NCI-H146 treated with DMSO at 0.1 percent for 48 hours (cell line): ENCODE data around the gene CCDC86.

Source experiments
- DNase-seq: peaks from one replicate; lab custom pipeline; 2025; ENCODE audit not compliant: unreplicated experiment; lab: John Stamatoyannopoulos, UW

The CCDC86 gene

DNA sequence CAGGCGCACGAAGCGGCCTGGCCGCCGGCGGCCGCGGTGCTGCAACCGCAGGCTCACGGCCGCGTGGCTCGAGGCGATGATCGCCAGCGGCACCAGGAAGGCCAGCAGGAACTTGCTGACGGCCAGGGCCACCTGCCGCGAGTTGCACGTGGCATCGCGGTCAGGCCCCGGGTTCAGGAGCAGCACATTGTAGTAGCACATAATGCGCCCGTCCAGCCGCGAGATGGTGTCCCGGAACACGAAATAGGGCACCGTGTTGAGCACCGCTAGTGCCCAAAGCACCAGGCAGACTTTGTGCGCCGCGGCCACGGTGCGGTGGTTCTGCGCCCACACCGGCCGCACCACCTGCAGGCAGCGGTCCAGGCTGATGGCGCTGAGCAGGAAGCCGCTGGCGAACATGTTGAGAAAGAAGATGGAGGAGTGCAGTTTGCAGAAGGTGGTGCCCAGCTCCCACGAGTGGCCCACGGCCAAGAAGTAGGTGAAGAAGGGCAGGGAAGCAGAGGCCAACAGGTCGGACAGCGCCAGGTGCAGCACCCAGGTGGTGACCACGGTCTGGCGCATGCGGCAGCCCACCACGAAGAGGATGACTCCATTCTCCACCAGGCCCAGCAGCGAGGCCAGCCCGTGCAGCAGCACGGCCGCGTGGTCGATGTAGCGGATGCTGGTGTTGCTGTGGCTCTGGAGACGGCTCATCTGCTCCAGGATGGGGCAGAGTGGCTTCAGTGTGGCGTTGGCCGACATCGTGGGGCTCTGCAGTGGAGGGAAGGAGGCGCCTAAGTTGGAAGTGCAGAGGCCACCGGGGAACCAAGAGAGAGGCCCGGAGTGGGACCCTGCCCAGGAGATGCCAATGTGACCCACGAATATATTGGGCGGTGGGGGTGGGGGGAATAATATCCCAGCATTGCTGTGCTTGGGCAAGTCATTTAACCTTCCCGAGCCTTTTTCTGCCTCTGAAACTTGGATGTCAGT lies 11.4 kb downstream of the CCDC86 start:
- no peak for DNase-seq

DNA sequence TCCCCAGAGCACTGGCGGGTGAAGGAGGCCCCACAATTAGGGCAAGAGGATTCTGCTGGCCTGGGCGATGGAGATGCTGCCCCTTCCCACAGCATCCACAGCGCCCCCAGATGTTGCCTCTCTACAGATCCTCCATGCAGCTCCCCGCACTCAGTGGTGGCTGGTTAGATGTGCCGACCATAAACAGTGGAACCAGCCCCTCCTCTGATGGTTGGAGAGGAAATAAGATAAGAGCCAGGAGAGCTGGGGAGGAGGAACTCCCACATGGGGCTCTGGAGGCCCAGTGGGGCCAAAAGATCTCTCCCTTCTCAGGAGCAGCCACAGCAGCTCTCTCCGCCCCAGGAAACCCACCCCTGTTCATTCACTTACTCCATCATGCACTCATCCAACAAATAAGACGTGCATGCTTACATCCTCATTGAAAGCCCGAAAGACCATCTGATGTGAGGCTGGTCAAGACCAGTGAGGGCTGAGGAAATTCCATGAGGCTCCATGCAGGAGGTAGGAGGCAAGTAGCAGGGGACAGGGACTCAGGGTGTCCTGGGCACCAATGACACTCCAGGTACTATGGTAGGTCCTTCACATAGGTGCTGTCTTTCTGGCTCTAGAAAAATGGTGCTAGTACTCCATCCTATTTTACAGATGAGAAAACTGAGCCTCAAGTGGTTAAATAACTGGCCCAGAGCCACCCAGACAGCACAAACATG lies 12.4 kb downstream of the CCDC86 start:
- no peak for DNase-seq

GRCh38 chr11:60854847-60855725 lies 13.2 kb downstream of the CCDC86 start:
- no peak for DNase-seq

DNA sequence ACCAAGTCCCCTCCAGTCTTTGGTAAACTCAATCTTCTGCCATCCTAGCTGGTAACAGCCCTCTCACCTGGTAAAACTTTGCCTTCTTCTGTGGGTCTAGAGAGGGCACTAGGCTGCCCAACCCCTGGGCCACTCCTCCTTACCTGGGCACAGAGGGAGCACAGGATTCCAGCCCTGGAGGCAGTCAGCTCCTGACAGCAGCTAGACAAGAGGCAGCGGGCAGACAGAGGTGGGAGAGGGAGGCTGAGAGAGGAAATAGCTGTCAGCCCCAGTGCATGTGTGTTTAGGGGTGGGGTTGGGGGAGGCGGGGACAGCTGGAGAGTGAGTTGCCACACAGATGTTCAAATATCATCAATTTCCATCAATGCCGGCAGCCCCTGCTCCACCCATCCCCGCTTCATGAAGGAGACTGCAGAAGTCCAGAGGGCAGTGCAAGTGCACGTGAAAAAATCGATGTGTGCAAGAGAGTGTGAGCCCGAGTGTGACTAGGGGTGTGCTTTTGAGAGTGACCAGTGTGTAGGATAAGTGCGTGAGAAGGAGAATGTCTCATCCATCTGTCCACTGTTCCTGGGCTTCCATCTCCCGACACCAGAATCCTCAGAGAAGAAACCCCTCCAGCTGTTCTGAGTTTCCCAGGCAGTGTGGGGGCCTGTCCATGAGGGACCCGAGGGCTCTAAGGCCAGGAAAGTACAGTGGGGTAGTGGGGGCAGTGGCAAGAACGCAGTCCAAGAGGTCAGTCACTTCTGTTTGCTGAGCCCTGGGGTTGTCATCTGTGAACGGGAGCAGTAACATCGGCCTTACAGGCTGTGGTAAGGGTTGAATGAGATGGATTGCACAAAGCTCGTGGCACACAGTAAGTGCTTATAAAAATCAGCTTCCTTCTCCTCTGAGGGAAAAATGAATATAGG lies 14.1 kb downstream of the CCDC86 start, which contains the start of gene PTGDR2:
TSS of gene PTGDR2 (minus strand) at position 225 of the 908 bp plus-strand sequence. CDS start 2,228 bp downstream, outside the sequence.
- DNase-seq: no peak

DNA sequence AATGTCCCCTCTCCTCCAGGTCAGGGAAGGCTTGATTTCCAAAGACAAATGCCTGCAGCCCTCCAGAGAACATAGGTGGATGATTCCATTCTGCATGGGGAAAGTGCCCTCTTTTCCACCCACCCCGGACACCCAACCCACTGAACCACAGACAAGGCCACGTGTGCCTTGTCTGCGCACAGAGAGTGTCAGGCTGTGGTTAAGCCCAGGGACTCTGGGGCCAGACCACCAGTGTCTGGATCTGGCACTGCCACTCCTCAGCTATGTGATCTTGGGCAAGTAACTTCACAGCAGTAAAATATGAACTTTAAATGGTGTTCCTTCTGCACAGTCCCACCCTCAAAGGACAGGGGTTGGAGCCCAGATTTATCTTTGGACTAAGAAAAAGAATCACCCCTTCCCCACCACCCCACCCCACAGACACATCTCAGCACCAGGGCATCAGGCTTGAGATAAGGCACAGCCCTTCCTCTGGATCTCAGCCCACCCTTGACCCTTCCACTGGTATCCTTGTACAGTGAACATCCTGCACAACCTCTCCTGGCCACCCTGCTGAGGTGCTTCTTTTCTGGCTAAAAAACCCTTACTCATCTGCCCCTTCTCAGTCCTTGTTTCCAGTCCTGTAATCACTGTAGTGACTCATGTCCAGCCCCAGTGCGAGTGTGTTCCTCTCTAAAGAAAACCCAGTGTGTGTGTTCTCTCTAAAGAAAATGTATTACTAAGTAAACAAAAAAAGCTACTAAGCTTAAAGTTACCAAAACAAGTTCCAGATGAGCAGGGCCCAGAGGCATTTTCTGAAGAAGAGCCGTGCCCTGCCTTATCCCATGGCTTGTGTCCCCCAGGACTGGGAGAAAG lies 15.7 kb downstream of the CCDC86 start:
- no peak for DNase-seq

- DNase-seq: no peak
Observed at GRCh38 chr11:60858236-60858635, 16.3 kb downstream of the CCDC86 start.

- DNase-seq: no peak
Observed at GRCh38 chr11:60858731-60859464, 17.0 kb downstream of the CCDC86 start.

- DNase-seq: no peak
Observed at GRCh38 chr11:60859616-60860250, 17.8 kb downstream of the CCDC86 start.

DNA sequence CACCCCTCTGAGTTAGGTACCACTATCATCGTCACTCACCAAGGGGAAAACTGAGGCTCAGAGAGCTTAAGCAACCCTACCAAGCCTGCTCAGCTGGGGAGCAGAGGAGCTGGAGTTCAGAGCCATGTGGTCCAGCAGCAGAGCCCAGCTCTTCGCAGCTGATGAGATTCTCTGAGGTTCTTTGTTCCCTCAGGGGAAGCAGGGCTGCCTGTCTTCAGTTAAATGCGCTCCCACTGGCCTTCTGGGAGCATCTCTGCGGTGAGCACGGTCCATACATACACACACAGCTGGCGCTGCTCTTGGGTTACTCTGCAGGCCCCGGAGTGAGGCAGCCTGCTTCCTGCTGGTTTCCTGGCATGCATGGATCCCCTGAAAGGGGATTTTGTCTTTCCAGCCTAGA lies 19.0 kb downstream of the CCDC86 start:
- DNase-seq: peak; percentile 2

DNA sequence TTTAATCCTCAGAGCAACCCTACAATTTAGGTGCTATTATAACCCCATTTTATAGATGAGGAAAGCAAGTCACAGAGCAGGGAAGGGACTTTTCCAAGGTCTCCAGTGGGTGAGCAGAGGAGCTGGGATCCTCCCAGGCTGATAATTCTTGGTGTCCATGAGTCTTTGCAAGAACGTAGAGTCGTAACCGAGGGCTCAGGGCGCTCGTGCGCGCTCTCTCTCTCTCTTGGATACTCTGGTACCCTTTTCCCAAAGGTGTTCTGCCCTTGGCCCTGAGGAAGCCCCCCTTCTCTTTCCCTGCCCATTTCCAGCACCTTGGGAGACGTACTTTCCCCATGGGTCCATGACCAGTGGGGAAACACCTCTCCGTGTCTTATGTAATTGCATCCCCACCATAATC lies 20.3 kb downstream of the CCDC86 start:
- DNase-seq: no peak

DNA sequence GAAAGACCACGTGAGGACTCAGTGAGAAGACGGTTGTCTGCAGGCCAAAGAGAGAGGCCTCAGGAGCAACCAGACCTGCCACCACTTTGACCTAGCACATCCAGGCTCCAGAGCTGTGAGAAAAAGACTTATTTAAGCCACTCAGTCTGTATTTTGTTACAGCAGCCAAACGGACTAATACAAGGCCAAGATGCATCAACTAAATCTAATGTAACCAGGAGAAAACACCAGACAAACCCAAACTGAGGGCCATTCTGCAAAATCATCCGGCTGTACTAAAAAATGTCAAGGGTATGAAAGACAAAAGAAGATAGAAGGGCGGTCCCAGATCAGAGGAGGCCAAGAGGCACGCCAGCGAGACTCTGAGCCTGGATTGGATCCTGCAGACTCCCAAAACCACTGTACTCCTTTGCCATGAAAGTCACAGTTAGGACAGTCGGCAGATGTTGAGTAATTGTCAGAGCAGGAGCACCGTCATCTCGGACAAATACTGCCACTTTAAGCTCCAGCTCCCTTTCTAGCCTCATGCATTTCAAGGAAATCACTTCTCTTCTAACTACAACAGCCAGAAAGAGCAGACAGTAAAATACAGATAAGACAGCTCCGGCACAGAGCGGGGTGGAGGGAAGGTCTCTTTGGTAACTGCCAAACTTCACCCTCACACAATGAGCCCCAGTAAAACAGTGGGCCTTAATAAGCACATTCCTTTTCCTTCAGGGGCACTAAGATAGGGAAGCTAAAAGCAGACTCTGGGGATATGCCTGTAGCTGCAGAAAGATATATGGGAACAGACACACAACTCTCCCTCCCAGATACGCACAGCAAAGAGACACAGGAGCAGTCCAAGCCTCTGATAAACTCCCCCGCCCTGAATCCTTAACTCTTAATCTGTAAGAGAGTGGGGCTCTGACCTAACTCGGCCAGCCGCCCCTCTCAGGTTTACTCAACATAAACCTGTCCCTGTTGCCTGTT lies 21.9 kb downstream of the CCDC86 start:
- no peak for DNase-seq

DNA sequence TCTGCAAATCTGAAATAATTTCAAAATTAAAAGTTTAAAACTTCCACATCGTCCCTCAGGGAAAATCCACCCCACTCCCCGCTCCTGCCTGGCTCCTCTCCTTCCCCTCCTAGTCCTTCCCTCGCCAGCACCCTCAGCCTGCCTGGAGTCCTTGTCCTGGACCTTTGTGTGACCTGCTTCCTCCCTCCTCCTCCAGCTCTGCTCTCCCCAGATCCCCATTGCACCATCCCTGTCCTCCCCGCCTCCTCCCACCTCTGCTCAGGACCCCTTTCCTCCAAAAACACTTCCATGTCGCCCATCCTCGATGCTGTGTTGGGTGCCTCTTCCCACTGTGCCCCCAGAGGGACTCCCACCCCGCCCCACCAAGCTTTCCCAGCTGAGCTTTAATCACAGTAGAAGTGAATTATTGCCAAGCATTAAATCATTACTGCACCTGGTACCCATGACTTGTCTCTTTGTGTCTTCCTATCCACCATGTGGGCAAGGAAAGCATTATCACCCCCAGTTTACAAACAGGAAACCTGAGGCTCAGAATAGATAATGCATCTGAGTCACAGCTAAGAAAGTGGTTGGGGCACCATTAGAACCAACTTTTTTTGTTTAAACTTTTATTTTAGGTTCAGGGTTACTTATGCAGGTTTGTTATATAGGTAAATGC lies 23.1 kb downstream of the CCDC86 start:
- DNase-seq: no peak

DNA sequence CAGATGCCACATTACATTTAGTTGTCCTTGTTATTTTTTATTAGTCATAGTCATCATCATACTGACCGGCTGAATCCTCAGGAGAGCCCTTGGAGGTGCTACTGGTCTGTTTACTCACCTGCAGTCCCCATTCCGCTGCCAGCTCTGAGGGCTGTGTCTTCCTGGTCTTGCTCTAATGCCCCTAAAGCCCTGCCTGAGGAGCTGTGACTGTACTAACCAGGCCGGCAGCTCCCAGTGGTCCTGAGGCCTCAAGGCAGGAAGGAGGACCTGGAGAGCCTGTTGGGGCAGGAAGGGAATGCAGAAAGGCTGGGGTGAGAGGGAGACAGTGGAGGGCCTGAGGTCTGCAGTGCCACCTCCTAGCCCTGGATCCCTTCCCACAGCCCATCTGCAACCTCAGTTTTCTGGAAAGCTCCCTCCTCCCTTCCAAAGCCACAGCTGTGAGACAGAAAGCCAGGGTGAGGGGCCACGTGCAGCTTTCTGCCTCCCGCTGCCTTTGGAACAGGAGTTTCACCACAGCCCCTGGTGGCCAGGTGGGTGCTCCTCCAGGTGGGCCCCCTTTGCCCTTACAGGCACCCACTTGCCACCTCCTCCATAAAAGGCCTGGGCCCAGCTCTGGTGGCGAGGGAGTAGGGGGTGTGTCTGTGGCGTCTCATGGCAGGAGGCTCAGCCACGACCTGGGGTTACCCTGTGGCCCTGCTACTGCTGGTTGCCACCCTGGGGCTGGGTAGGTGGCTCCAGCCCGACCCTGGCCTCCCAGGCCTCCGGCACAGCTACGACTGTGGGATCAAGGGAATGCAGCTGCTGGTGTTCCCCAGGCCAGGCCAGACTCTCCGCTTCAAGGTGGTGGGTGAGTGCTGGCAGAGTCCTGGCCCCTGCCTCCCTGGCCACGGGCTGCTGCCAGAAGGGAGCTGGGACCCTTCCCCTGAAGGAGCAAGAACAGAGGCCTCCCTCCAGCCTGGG lies 25.3 kb downstream of the CCDC86 start, which contains the start of gene ZP1:
TSS of gene ZP1 (plus strand) at position 632 of the 960 bp plus-strand sequence. CDS start at position 652, 20 bp downstream.
- peak; percentile 67 for DNase-seq

- DNase-seq: no peak
Observed at GRCh38 chr11:60867871-60868681, 26.2 kb downstream of the CCDC86 start.
